ENCODE data around the gene CLIP3. TPM values are rescaled to one million over a fixed set of nuclear protein-coding genes. Genes with fewer than 3 reads are reported as not detected.
A peak's percentile ranks its signal among the peaks of the same experiment; 100 is the strongest.

Gene CLIP3
- total and polyA plus RNA-seq, 2 of the 13 experiments (the other 11 are each of a cell fraction or from before 2014, with no cell fraction given): 0.15 to 1.2 TPM

DNA sequence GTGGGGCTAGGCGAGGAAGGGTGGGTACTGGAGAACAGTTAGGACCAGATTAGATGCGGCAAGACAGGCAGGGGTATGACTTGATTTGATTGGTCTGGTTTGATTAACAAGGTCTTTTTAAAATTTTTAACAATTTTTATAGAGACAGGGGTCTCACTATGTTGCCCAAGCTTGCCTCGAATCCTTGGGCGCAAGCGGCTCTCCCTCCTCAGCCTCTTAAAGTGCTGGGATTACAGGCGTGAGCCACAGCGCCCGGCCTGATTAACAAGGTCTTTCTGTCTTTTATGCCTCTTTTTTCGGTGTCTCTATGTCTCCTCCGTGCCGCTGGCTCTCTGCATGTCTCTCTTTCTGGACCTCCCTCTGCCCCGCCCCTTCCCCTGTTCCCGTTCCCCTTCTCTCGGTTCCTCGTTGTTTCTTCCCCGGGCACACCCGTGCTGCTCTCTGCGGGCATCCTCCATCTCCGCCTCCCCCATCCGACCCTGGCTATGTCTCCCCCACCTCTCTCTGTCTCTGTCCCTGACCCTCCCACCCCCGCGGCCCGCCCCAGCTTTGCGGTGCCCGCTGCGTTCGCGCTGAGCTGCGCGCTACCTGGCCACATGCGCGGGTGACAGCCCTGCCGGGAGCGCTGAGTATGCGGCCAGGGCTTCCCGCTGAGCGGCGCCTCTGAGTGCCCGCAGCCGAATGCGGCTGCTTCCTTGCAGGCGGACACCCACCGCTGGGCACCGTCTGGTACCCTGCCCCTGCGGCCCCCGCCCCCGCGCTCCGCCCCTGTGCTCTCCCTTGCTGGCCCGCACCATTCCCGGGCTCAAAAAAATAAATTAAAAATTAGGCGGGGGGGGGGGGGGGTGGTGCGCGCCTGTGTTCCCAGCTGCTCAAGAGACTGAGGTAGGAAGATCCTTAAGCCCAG lies 45.8 kb downstream of the CLIP3 start (continued):
- TF ChIP-seq ZNF33B (CRISPR knock-in tag; IDR thresholded peaks at IDR 0.05) (no peak), ZSCAN21 (CRISPR knock-in tag; IDR thresholded peaks at IDR 0.05; ENCODE audit: borderline replicate concordance) (0 out of 2 replicates have a peak, but pooled peaks have one; percentile 41), KDM5A (IDR thresholded peaks at IDR 0.05; ENCODE audit: borderline replicate concordance, low read length) (no peak), RXRB (CRISPR knock-in tag; IDR thresholded peaks at IDR 0.05; ENCODE audit: borderline replicate concordance) (no peak), KAT7 (CRISPR knock-in tag; IDR thresholded peaks at IDR 0.05; ENCODE audit: borderline replicate concordance) (no peak), TBX2 (CRISPR knock-in tag; IDR thresholded peaks at IDR 0.05; ENCODE audit: borderline replicate concordance) (0 out of 2 replicates have a peak, but pooled peaks have one; percentile 17), ZSCAN9 (CRISPR knock-in tag; IDR thresholded peaks at IDR 0.05; ENCODE audit: borderline replicate concordance) (no peak), UBTF (CRISPR knock-in tag; IDR thresholded peaks at IDR 0.05) (peak; percentile 38; the same call in 1 of the 2 replicates), ZNF616 (CRISPR knock-in tag; IDR thresholded peaks at IDR 0.05; ENCODE audit: low read depth) (no peak), ZNF607 (CRISPR knock-in tag; IDR thresholded peaks at IDR 0.05; ENCODE audit: borderline replicate concordance) (no peak), TCF12 (IDR thresholded peaks at IDR 0.05) (no peak), TCF12 (CRISPR knock-in tag; IDR thresholded peaks at IDR 0.05) (no peak), MTF2 (CRISPR knock-in tag; IDR thresholded peaks at IDR 0.05; ENCODE audit: borderline replicate concordance) (peak; percentile 38; the same call in 1 of the 2 replicates), ZZZ3 (CRISPR knock-in tag; IDR thresholded peaks at IDR 0.05; ENCODE audit: borderline replicate concordance) (no peak)
- TF ChIP-seq, protein P1, sequence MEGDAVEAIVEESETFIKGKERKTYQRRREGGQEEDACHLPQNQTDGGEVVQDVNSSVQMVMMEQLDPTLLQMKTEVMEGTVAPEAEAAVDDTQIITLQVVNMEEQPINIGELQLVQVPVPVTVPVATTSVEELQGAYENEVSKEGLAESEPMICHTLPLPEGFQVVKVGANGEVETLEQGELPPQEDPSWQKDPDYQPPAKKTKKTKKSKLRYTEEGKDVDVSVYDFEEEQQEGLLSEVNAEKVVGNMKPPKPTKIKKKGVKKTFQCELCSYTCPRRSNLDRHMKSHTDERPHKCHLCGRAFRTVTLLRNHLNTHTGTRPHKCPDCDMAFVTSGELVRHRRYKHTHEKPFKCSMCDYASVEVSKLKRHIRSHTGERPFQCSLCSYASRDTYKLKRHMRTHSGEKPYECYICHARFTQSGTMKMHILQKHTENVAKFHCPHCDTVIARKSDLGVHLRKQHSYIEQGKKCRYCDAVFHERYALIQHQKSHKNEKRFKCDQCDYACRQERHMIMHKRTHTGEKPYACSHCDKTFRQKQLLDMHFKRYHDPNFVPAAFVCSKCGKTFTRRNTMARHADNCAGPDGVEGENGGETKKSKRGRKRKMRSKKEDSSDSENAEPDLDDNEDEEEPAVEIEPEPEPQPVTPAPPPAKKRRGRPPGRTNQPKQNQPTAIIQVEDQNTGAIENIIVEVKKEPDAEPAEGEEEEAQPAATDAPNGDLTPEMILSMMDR (CRISPR knock-in tag; IDR thresholded peaks at IDR 0.05): peak; percentile 48
- TF ChIP-seq, protein P2, sequence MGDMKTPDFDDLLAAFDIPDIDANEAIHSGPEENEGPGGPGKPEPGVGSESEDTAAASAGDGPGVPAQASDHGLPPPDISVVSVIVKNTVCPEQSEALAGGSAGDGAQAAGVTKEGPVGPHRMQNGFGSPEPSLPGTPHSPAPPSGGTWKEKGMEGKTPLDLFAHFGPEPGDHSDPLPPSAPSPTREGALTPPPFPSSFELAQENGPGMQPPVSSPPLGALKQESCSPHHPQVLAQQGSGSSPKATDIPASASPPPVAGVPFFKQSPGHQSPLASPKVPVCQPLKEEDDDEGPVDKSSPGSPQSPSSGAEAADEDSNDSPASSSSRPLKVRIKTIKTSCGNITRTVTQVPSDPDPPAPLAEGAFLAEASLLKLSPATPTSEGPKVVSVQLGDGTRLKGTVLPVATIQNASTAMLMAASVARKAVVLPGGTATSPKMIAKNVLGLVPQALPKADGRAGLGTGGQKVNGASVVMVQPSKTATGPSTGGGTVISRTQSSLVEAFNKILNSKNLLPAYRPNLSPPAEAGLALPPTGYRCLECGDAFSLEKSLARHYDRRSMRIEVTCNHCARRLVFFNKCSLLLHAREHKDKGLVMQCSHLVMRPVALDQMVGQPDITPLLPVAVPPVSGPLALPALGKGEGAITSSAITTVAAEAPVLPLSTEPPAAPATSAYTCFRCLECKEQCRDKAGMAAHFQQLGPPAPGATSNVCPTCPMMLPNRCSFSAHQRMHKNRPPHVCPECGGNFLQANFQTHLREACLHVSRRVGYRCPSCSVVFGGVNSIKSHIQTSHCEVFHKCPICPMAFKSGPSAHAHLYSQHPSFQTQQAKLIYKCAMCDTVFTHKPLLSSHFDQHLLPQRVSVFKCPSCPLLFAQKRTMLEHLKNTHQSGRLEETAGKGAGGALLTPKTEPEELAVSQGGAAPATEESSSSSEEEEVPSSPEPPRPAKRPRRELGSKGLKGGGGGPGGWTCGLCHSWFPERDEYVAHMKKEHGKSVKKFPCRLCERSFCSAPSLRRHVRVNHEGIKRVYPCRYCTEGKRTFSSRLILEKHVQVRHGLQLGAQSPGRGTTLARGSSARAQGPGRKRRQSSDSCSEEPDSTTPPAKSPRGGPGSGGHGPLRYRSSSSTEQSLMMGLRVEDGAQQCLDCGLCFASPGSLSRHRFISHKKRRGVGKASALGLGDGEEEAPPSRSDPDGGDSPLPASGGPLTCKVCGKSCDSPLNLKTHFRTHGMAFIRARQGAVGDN (CRISPR knock-in tag; IDR thresholded peaks at IDR 0.05): peak; percentile 51
- TF ChIP-seq, protein P3, sequence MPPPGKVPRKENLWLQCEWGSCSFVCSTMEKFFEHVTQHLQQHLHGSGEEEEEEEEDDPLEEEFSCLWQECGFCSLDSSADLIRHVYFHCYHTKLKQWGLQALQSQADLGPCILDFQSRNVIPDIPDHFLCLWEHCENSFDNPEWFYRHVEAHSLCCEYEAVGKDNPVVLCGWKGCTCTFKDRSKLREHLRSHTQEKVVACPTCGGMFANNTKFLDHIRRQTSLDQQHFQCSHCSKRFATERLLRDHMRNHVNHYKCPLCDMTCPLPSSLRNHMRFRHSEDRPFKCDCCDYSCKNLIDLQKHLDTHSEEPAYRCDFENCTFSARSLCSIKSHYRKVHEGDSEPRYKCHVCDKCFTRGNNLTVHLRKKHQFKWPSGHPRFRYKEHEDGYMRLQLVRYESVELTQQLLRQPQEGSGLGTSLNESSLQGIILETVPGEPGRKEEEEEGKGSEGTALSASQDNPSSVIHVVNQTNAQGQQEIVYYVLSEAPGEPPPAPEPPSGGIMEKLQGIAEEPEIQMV (CRISPR knock-in tag; IDR thresholded peaks at IDR 0.05; ENCODE audit: low read depth): no peak

Data from HepG2 (cell line).